ENCODE data around the gene ENC1. TPM values are rescaled to one million over a fixed set of nuclear protein-coding genes. Genes with fewer than 3 reads are reported as not detected.

Gene ENC1
- total and polyA plus RNA-seq, 10 of the 15 experiments (the other 5 are each of a cell fraction or from before 2014, with no cell fraction given), result 8.2 to 55.5 (median 32.1) TPM

- TF ChIP-seq NFYB (IDR thresholded peaks at IDR 0.05; ENCODE audit: insufficient read depth, low read depth, low read length), result no peak
Observed at GRCh38 chr5:74581988-74582365, 58.6 kb downstream of the ENC1 start (continued).

GRCh38 chr5:74580729-74581109 lies 59.8 kb downstream of the ENC1 start:
- H3K36me3 ChIP-seq (ENCODE audit: control insufficient read depth in 2 of 2, insufficient read depth in 2 of 2, low read length in 1 of 2), result no peaks in the 10 kb centered on the region
- FAIRE-seq (no peak), DNase-seq (ENCODE audit: low read depth, low spot score) (no peak), ATAC-seq (no peak)
- peaks cover 34% of the 10 kb centered on the region for H3K4me1 ChIP-seq (ENCODE audit: control insufficient read depth, insufficient read depth, low read length)
- TF ChIP-seq CHD1 (IDR thresholded peaks at IDR 0.05; ENCODE audit: low read depth, low read length), result no peak
- TF ChIP-seq POLR2AphosphoS5 (IDR thresholded peaks at IDR 0.05; ENCODE audit: low read length), result no peak
- TF ChIP-seq, protein P1, sequence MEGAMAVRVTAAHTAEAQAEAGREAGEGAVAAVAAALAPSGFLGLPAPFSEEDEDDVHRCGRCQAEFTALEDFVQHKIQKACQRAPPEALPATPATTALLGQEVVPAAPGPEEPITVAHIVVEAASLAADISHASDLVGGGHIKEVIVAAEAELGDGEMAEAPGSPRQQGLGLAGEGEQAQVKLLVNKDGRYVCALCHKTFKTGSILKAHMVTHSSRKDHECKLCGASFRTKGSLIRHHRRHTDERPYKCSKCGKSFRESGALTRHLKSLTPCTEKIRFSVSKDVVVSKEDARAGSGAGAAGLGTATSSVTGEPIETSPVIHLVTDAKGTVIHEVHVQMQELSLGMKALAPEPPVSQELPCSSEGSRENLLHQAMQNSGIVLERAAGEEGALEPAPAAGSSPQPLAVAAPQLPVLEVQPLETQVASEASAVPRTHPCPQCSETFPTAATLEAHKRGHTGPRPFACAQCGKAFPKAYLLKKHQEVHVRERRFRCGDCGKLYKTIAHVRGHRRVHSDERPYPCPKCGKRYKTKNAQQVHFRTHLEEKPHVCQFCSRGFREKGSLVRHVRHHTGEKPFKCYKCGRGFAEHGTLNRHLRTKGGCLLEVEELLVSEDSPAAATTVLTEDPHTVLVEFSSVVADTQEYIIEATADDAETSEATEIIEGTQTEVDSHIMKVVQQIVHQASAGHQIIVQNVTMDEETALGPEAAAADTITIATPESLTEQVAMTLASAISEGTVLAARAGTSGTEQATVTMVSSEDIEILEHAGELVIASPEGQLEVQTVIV (IDR thresholded peaks at IDR 0.05; ENCODE audit: borderline replicate concordance, partially characterized antibody), result no peak
- no peak for TF ChIP-seq NR2C2 (IDR thresholded peaks at IDR 0.05; ENCODE audit: borderline replicate concordance, control insufficient read depth, insufficient read length, low read depth)
- TF ChIP-seq JUNB (IDR thresholded peaks at IDR 0.05), result no peak
- no peak for TF ChIP-seq JUND (IDR thresholded peaks at IDR 0.05; ENCODE audit: low read depth, low read length)
- CTCF ChIA-PET, result no interaction called here
- POLR2A ChIA-PET, result interaction anchor here (0.8 kb wide), 1 partner anchor 41 kb away, joined by 3 read pairs; no protein-coding TSS in a partner anchor
- in situ Hi-C loops (cut with MboI) (no loop called here), intact Hi-C loops (cut with micrococcal nuclease; ENCODE audit: unreplicated experiment) (no loop called here)
- H3K9ac ChIP-seq (ENCODE audit: control insufficient read depth, insufficient read depth, low read length), result no peak overlapping the region
- RAD21 ChIA-PET (ENCODE audit: unreplicated experiment), result no interaction called here
- BruUV-seq (replicated peaks), result no TSS peak
- no peaks in the 10 kb centered on the region; the same call in 2 of the 3 replicates for H3K9me3 ChIP-seq (replicated peaks; ENCODE audit: control insufficient read depth, insufficient read depth, low read length)
- H3K27me3 ChIP-seq (replicated peaks in 1 of 2; ENCODE audit: control insufficient read depth in 2 of 2, insufficient read depth in 2 of 2, low read length in 1 of 2), result no peaks in the 10 kb centered on the region
- H3K27ac ChIP-seq (ENCODE audit: control insufficient read depth, insufficient read depth), result no peak overlapping the region
- SMC1A ChIA-PET (ENCODE audit: uncharacterized antibody, unreplicated experiment), result interaction anchor here (0.7 to 2.1 kb wide), 5 partner anchors 39 to 678 kb away, joined by 3 to 7 read pairs (median 4); no protein-coding TSS in a partner anchor
- no peak overlapping the region for H3K4me3 ChIP-seq
- H3K4me2 ChIP-seq (ENCODE audit: control insufficient read depth, insufficient read depth), result no peak overlapping the region
- WGBS (ENCODE audit: insufficient coverage, insufficient replicate concordance, low lambda C conversion rate, missing lambda C conversion rate), result 85% methylated on average over 3 of the region's 3 CpGs
- no peaks in the 10 kb centered on the region for H4K20me1 ChIP-seq (ENCODE audit: control insufficient read depth, insufficient read depth)
- no peak overlapping the region for H2AFZ ChIP-seq (ENCODE audit: control insufficient read depth, low read depth, low read length)
- H3K79me2 ChIP-seq (ENCODE audit: control insufficient read depth, insufficient read depth, low read length), result no peaks in the 10 kb centered on the region

All from GM12878 (cell line).